K562 (cell line): ENCODE results near the gene CDS1. TPM values are rescaled to one million over a fixed set of nuclear protein-coding genes. Genes with fewer than 3 reads are reported as not detected.

Source experiments
- ATAC-seq: fragments of 200-7000 bp; cut with Tn5 transposase; 3 replicates; pipeline ENCODE4 v1.9.1; 2020; ENCODE audit warnings: moderate library complexity
- BruUV-seq: library from RNA; stranded (reverse); fragments of 400-500 nt; replicated peaks from 2 replicates; lab custom pipeline; 2021; lab: Mats Ljungman, UMichigan
- CTCF ChIA-PET: fragments of 300-600 bp; formaldehyde crosslinking; extraction: SDS; loops from one replicate; lab custom pipeline; 2021; ENCODE audit warnings: low intra/inter-chr PET ratio; lab: Yijun Ruan, JAX
- POLR2A ChIA-PET: fragments of 300-600, 350-650 bp; sonication (Branson Sonifier 250); formaldehyde crosslinking; extraction: SDS; loops from one replicate; lab custom pipeline; 2021; ENCODE audit warnings: antibody characterized with exemption, inconsistent platforms; lab: Yijun Ruan, JAX
- DNase-seq, 4 experiments: peaks; one replicate each; pipeline versions ENCODE4 v3.0.0 to v3.0.0-alpha.2; 2011 to 2018; ENCODE audit warnings: low spot score in 3 of 4, mixed read lengths in 3 of 4; ENCODE audit errors: extremely low read depth in 1 of 4
- FAIRE-seq: peaks from 2 replicates; lab custom pipeline; 2011; peaks lifted over from hg19 to GRCh38; lab: Jason Lieb, UNC
- H2AFZ ChIP-seq: 2 replicates; pipeline ENCODE4 v1.6.0; 2011; ENCODE audit warnings: low read depth, low read length, control low read depth, inconsistent platforms
- H3K27ac ChIP-seq: fragments of 200-600 bp; 3 replicates; pipeline ENCODE4 v1.8.0; 2011; ENCODE audit warnings: low read depth, mild to moderate bottlenecking, control low read depth, inconsistent platforms, low read length, moderate library complexity, mixed read lengths; ENCODE audit errors: extremely low read depth
- H3K27me3 ChIP-seq, 2 experiments: fragments of 300-600 bp in 1 of 2; 2 replicates in 1 of 2; 3 replicates in 1 of 2; pipeline versions ENCODE4 v1.6.0 to v1.8.0; 2011; ENCODE audit warnings: inconsistent platforms in 2 of 2, low read length in 2 of 2, mild to moderate bottlenecking in 1 of 2, mixed read lengths in 1 of 2, moderate library complexity in 1 of 2; ENCODE audit not compliant: control insufficient read depth in 2 of 2, insufficient read depth in 2 of 2
- H3K36me3 ChIP-seq: fragments of 300-600 bp; 3 replicates; pipeline ENCODE4 v1.8.0; 2011; ENCODE audit warnings: mild to moderate bottlenecking, low read length, inconsistent platforms; ENCODE audit not compliant: control insufficient read depth, insufficient read depth
- H3K4me1 ChIP-seq, 2 experiments: fragments of 200-600 bp in 1 of 2; replicated peaks in 1 of 2; 2 replicates in 1 of 2; 3 replicates in 1 of 2; pipeline versions ENCODE4 v1.5.1 to v1.8.0; 2011; ENCODE audit warnings: inconsistent platforms in 2 of 2, low read length in 2 of 2, mild to moderate bottlenecking in 1 of 2, mixed read lengths in 1 of 2, moderate library complexity in 1 of 2; ENCODE audit not compliant: control insufficient read depth in 2 of 2, insufficient read depth in 2 of 2
- H3K4me2 ChIP-seq: 2 replicates; pipeline ENCODE4 v1.6.1; 2011; ENCODE audit warnings: low read length, control low read depth, inconsistent platforms, mixed read lengths; ENCODE audit not compliant: insufficient read depth
- H3K4me3 ChIP-seq: fragments of 200-600 bp; sonication (generic), shearing (Covaris generic); 2 replicates; pipeline ENCODE4 v1.5.1; 2016; ENCODE audit warnings: control low read depth, inconsistent platforms
- H3K79me2 ChIP-seq: fragments of 200-600 bp; 3 replicates; pipeline ENCODE4 v1.8.0; 2011; ENCODE audit warnings: low read length, inconsistent platforms; ENCODE audit not compliant: control insufficient read depth, insufficient read depth
- H3K9ac ChIP-seq, 2 experiments: 2 replicates each; pipeline versions ENCODE4 v1.6.0 to v1.6.1; 2011; ENCODE audit warnings: low read depth in 2 of 2, low read length in 2 of 2, control low read depth in 1 of 2, inconsistent platforms in 1 of 2, mild to moderate bottlenecking in 1 of 2, mixed read lengths in 1 of 2; ENCODE audit not compliant: insufficient read depth in 1 of 2
- H3K9me1 ChIP-seq: one replicate; pipeline ENCODE4 v1.6.0; 2011; ENCODE audit warnings: inconsistent platforms, mild to moderate bottlenecking, low read length, moderate library complexity; ENCODE audit not compliant: control insufficient read depth, insufficient read depth
- H3K9me3 ChIP-seq: replicated peaks from 2 replicates; pipeline ENCODE4 v1.5.1; 2011; ENCODE audit warnings: low read depth, low read length, inconsistent platforms; ENCODE audit not compliant: control insufficient read depth, insufficient read depth
- H4K20me1 ChIP-seq: replicated peaks from 2 replicates; pipeline ENCODE4 v1.6.1; 2011; ENCODE audit warnings: low read length, inconsistent platforms, mixed read lengths; ENCODE audit not compliant: control insufficient read depth, insufficient read depth
- CCAR2 ChIP-seq: fragments of 200-400 bp; formaldehyde crosslinking; IDR thresholded peaks from 2 replicates; pipeline ENCODE4 v1.6.1; 2017; ENCODE audit warnings: mild to moderate bottlenecking, low read depth, low read length
- ELF2 ChIP-seq: fragments of 250-450 bp; sonication (Bioruptor Pico); IDR thresholded peaks from 2 replicates; pipeline ENCODE4 v1.5.0; 2021; ENCODE audit warnings: mild to moderate bottlenecking
- EZH2 ChIP-seq: IDR thresholded peaks from 2 replicates; pipeline ENCODE4 v1.6.1; 2012; ENCODE audit warnings: low read depth, mild to moderate bottlenecking, inconsistent platforms, low read length, borderline replicate concordance
- HEY1 ChIP-seq: fragments of 250-450 bp; sonication (Bioruptor Pico); IDR thresholded peaks from 2 replicates; pipeline ENCODE4 v1.5.0; 2020; ENCODE audit warnings: mild to moderate bottlenecking, moderate library complexity, borderline replicate concordance
- KLF6 ChIP-seq: fragments of 250-450 bp; sonication (Bioruptor Pico); IDR thresholded peaks from 2 replicates; pipeline ENCODE4 v1.4.0; 2020; ENCODE audit warnings: mild to moderate bottlenecking, moderate library complexity, borderline replicate concordance
- PHB ChIP-seq: fragments of 250-450 bp; sonication (Bioruptor Pico); IDR thresholded peaks from 2 replicates; pipeline ENCODE4 v1.5.0; 2021
- SIX5 ChIP-seq, 2 experiments: IDR thresholded peaks; 2 replicates each; pipeline ENCODE4 v1.6.1; 2011; ENCODE audit warnings: low read length in 2 of 2, borderline replicate concordance in 1 of 2, low read depth in 1 of 2, mild to moderate bottlenecking in 1 of 2, moderate library complexity in 1 of 2; ENCODE audit not compliant: insufficient read depth in 1 of 2
- TBL1XR1 ChIP-seq, 2 experiments: IDR thresholded peaks; 2 replicates each; pipeline ENCODE4 v1.6.1; 2012; ENCODE audit warnings: improper control_type of control experiment in 2 of 2, low read length in 2 of 2, mild to moderate bottlenecking in 1 of 2
- WGBS: fragments of 100-300 bp; shearing (Covaris generic); methylation state at CpG from one replicate; pipeline ENCODE4 v1.1.6; 2016; ENCODE audit warnings: low coverage, mixed read lengths; ENCODE audit not compliant: insufficient coverage; ENCODE audit errors: missing lambda C conversion rate; 5-methylcytosine and 5-hydroxymethylcytosine counted together
- in situ Hi-C: fragments of 300-500 bp; cut with MboI; formaldehyde crosslinking; loops from 4 replicates; pipeline ENCODE4 v1.15.0; 2018; ENCODE audit warnings: inconsistent platforms, mixed read lengths
- intact Hi-C: fragments of 100-400 bp; cut with micrococcal nuclease; formaldehyde crosslinking; loops from 2 replicates; pipeline ENCODE4 v1.14.2; 2022
- polyA plus RNA-seq, 8 experiments: library from polyadenylated mRNA; depleted of rRNA in 4 of 8; stranded (reverse) in 5 of 8; unstranded in 3 of 8; fragments of >200 nt; fragmentation: Nextera tagmentation in 2 of 8; fragmentation: Illumina TruSeq in 1 of 8; extraction: Ambion mirVana in 2 of 8; extraction: Trizol in 1 of 8; gene quantifications; 2 replicates each; pipeline versions ENCODE4 v1.2.1 to v1.2.3, GENCODE V29; 2011 to 2014; ENCODE audit warnings: inconsistent platforms in 1 of 8, missing spikeins in 1 of 8
- total RNA-seq, 7 experiments: library from RNA; depleted of rRNA in 6 of 7; stranded (reverse); fragments of >200 nt in 6 of 7; fragmentation: Illumina TruSeq in 2 of 7; extraction: Trizol in 2 of 7; gene quantifications; 2 replicates each; pipeline versions ENCODE4 v1.2.1 to v1.2.3, GENCODE V29; 2011 to 2021; ENCODE audit warnings: low replicate concordance in 1 of 7
- TF ChIP-seq, protein P1 (sequence below): sonication (generic); IDR thresholded peaks from 2 replicates; pipeline ENCODE4 v1.6.1; 2016
- TF ChIP-seq, protein P2 (sequence below): sonication (generic); formaldehyde crosslinking; IDR thresholded peaks from 2 replicates; pipeline ENCODE4 v1.5.0; 2020; ENCODE audit warnings: missing genetic modification reagents
- TF ChIP-seq, protein P3 (sequence below): IDR thresholded peaks from 2 replicates; pipeline ENCODE4 v1.6.1; 2016; ENCODE audit warnings: missing genetic modification characterization, missing compliant biosample characterization

The CDS1 gene
- total and polyA plus RNA-seq, 9 of the 15 experiments (the other 6 are each of a cell fraction or from before 2014, with no cell fraction given), result 0.04 to 0.42 (median 0.15) TPM

GRCh38 chr4:84661191-84661939 lies 78.4 kb downstream of the CDS1 start:
- Histone ChIP-seq H3K79me2 (no peaks in the 10 kb centered on the region), H3K36me3 (no peaks in the 10 kb centered on the region), H3K9me1 (no peaks in the 10 kb centered on the region), H3K9ac (no peak overlapping the region), H3K27me3 (no peaks in the 10 kb centered on the region), H3K9me3 (no peaks in the 10 kb centered on the region), H3K4me1 (no peaks in the 10 kb centered on the region), H3K4me3 (no peak overlapping the region), H3K4me2 (no peak overlapping the region), H3K27ac (no peak overlapping the region), H4K20me1 (no peaks in the 10 kb centered on the region), H2AFZ (no peak overlapping the region)
- no TSS peak for BruUV-seq
- POLR2A ChIA-PET, result no interaction called here
- in situ Hi-C loops (no loop called here), intact Hi-C loops (no loop called here)
- ATAC-seq (no peak), FAIRE-seq (no peak), DNase-seq (no peak)
- CTCF ChIA-PET, result no interaction called here
- WGBS, result 5% methylated on average over 4 of the region's 4 CpGs
- TF ChIP-seq, protein P1, sequence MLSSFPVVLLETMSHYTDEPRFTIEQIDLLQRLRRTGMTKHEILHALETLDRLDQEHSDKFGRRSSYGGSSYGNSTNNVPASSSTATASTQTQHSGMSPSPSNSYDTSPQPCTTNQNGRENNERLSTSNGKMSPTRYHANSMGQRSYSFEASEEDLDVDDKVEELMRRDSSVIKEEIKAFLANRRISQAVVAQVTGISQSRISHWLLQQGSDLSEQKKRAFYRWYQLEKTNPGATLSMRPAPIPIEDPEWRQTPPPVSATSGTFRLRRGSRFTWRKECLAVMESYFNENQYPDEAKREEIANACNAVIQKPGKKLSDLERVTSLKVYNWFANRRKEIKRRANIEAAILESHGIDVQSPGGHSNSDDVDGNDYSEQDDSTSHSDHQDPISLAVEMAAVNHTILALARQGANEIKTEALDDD, result no peak
- TF ChIP-seq, protein P2, sequence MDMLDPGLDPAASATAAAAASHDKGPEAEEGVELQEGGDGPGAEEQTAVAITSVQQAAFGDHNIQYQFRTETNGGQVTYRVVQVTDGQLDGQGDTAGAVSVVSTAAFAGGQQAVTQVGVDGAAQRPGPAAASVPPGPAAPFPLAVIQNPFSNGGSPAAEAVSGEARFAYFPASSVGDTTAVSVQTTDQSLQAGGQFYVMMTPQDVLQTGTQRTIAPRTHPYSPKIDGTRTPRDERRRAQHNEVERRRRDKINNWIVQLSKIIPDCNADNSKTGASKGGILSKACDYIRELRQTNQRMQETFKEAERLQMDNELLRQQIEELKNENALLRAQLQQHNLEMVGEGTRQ, result no peak
- TF ChIP-seq CCAR2, result no peak
- TF ChIP-seq ELF2 (CRISPR knock-in tag), result no peak
- no peak for TF ChIP-seq PHB (CRISPR knock-in tag)
- no peak for TF ChIP-seq EZH2
- TF ChIP-seq SIX5 (IDR thresholded peaks at IDR 0.05; ENCODE audit: borderline replicate concordance in 1 of 2, insufficient read depth in 1 of 2, low read depth in 1 of 2, low read length in 2 of 2), result no peak
- no peak for TF ChIP-seq TBL1XR1 (IDR thresholded peaks at IDR 0.05; ENCODE audit: low read length in 2 of 2)
- TF ChIP-seq KLF6 (CRISPR knock-in tag), result no peak
- TF ChIP-seq, protein P3, sequence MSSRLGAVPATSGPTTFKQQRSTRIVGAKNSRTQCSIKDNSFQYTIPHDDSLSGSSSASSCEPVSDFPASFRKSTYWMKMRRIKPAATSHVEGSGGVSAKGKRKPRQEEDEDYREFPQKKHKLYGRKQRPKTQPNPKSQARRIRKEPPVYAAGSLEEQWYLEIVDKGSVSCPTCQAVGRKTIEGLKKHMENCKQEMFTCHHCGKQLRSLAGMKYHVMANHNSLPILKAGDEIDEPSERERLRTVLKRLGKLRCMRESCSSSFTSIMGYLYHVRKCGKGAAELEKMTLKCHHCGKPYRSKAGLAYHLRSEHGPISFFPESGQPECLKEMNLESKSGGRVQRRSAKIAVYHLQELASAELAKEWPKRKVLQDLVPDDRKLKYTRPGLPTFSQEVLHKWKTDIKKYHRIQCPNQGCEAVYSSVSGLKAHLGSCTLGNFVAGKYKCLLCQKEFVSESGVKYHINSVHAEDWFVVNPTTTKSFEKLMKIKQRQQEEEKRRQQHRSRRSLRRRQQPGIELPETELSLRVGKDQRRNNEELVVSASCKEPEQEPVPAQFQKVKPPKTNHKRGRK, result no peak
- TF ChIP-seq HEY1 (CRISPR knock-in tag), result no peak
